HCT116 (cell line): ENCODE measurements around the gene OPRL1. TPM values are rescaled to one million over a fixed set of nuclear protein-coding genes. Genes with fewer than 3 reads are reported as not detected.

ENCODE experiments used
- ATAC-seq: fragments of 200-7000 bp; cut with Tn5 transposase; 2 replicates; pipeline ENCODE4 v1.9.1; 2020; ENCODE audit warnings: mild to moderate bottlenecking, moderate library complexity
- BruUV-seq: library from RNA; stranded (reverse); fragments of 400-500 nt; replicated peaks from 2 replicates; lab custom pipeline; 2021; lab: Mats Ljungman, UMichigan
- CTCF ChIA-PET: fragments of 300-600 bp; sonication (Branson Sonifier 250); formaldehyde crosslinking; loops from one replicate; lab custom pipeline; 2021; ENCODE audit warnings: antibody characterized with exemption; lab: Charles Lee
- POLR2A ChIA-PET: fragments of 300-600, 350-600 bp; sonication (Branson Sonifier 250); formaldehyde crosslinking; loops from one replicate; lab custom pipeline; 2021; ENCODE audit warnings: antibody characterized with exemption; lab: Charles Lee
- RAD21 ChIA-PET, 2 experiments: fragments of 300-600 bp; sonication (Branson Sonifier 250); formaldehyde crosslinking; loops; one replicate each; lab custom pipeline; 2023; ENCODE audit warnings: low total read pairs in 2 of 2; ENCODE audit not compliant: uncharacterized antibody in 2 of 2, unreplicated experiment in 2 of 2, low non-redundant PET in 1 of 2; lab: Charles Lee
- DNase-seq: peaks from one replicate; pipeline ENCODE4 v3.0.0-alpha.2; 2010; ENCODE audit warnings: low read depth, low spot score
- H2AFZ ChIP-seq: fragments of 200-600 bp; shearing (Covaris generic), sonication (generic); 2 replicates; pipeline ENCODE4 v1.6.1; 2017; ENCODE audit warnings: low read depth, mixed run types, mixed read lengths, antibody characterized with exemption, low read length; ENCODE audit not compliant: poor library complexity, severe bottlenecking
- H3K27ac ChIP-seq: 2 replicates; pipeline ENCODE4 v1.5.1; 2012; ENCODE audit warnings: low read depth, low read length
- H3K27me3 ChIP-seq: fragments of 200-600 bp; sonication (generic); 2 replicates; pipeline ENCODE4 v1.6.1; 2016; ENCODE audit warnings: mixed run types, low read length, mixed read lengths; ENCODE audit not compliant: insufficient read depth
- H3K36me3 ChIP-seq, 2 experiments: fragments of 200-500 bp in 1 of 2; fragments of 200-600 bp in 1 of 2; sonication (Bioruptor generic) in 1 of 2; sonication (generic) in 1 of 2; 2 replicates each; pipeline versions ENCODE4 v1.5.1 to v1.6.1; 2014 to 2016; ENCODE audit warnings: low read length in 2 of 2, inconsistent platforms in 1 of 2, mixed read lengths in 1 of 2, mixed run types in 1 of 2; ENCODE audit not compliant: insufficient read depth in 2 of 2, control insufficient read depth in 1 of 2
- H3K4me1 ChIP-seq, 2 experiments: fragments of 200-600 bp in 1 of 2; sonication (generic) in 1 of 2; 2 replicates each; pipeline versions ENCODE4 v1.5.1 to v1.6.1; 2012 to 2017; ENCODE audit warnings: low read length in 2 of 2, inconsistent platforms in 1 of 2, mild to moderate bottlenecking in 1 of 2, mixed read lengths in 1 of 2, mixed run types in 1 of 2, moderate library complexity in 1 of 2; ENCODE audit not compliant: insufficient read depth in 2 of 2, control insufficient read depth in 1 of 2
- H3K4me2 ChIP-seq: fragments of 200-600 bp; sonication (generic); 2 replicates; pipeline ENCODE4 v1.6.1; 2017; ENCODE audit warnings: mixed run types, low read length, mixed read lengths
- H3K4me3 ChIP-seq, 2 experiments: fragments of 200-600 bp in 1 of 2; sonication (generic) in 1 of 2; replicated peaks in 1 of 2; 2 replicates each; pipeline ENCODE4 v1.5.1; 2011 to 2016; ENCODE audit warnings: low read length in 2 of 2, control low read depth in 1 of 2, low read depth in 1 of 2, mild to moderate bottlenecking in 1 of 2, mixed read lengths in 1 of 2, mixed run types in 1 of 2
- H3K79me2 ChIP-seq: fragments of 200-600 bp; sonication (generic); 2 replicates; pipeline ENCODE4 v1.6.1; 2017; ENCODE audit warnings: mild to moderate bottlenecking, mixed run types, low read length, moderate library complexity, mixed read lengths; ENCODE audit not compliant: insufficient read depth
- H3K9ac ChIP-seq: fragments of 200-600 bp; sonication (generic); 2 replicates; pipeline ENCODE4 v1.6.1; 2016; ENCODE audit warnings: low read length, mixed read lengths
- H3K9me2 ChIP-seq: fragments of 200-600 bp; sonication (generic), shearing (Covaris generic); 2 replicates; pipeline ENCODE4 v1.6.1; 2017; ENCODE audit warnings: mixed run types, mild to moderate bottlenecking, moderate library complexity; ENCODE audit not compliant: insufficient read depth
- H3K9me3 ChIP-seq, 2 experiments: fragments of 200-500 bp in 1 of 2; fragments of 200-600 bp in 1 of 2; sonication (Bioruptor generic) in 1 of 2; sonication (generic) in 1 of 2; 2 replicates each; pipeline ENCODE4 v1.6.1; 2014 to 2017; ENCODE audit warnings: low read length in 2 of 2, mixed read lengths in 2 of 2, inconsistent platforms in 1 of 2, low read depth in 1 of 2, mild to moderate bottlenecking in 1 of 2, mixed run types in 1 of 2, moderate library complexity in 1 of 2; ENCODE audit not compliant: control insufficient read depth in 1 of 2, insufficient read depth in 1 of 2
- H4K20me1 ChIP-seq: fragments of 200-600 bp; sonication (generic), shearing (Covaris generic); 2 replicates; pipeline ENCODE4 v1.6.1; 2017; ENCODE audit warnings: mixed run types, mild to moderate bottlenecking, moderate library complexity; ENCODE audit not compliant: insufficient read depth
- CBX3 ChIP-seq: IDR thresholded peaks from 2 replicates; pipeline ENCODE4 v1.6.1; 2012; ENCODE audit warnings: low read depth
- CTCF ChIP-seq, 3 experiments: fragments of 200-600 bp in 1 of 3; sonication (generic) in 1 of 3; IDR thresholded peaks in 2 of 3; conservative IDR thresholded peaks in 1 of 3; 2 replicates each; pipeline ENCODE4 v1.5.1; 2012 to 2017; ENCODE audit warnings: low read depth in 2 of 3, low read length in 2 of 3, antibody characterized with exemption in 1 of 3, borderline replicate concordance in 1 of 3, control low read depth in 1 of 3, mild to moderate bottlenecking in 1 of 3, mixed read lengths in 1 of 3, mixed run types in 1 of 3, moderate library complexity in 1 of 3; ENCODE audit not compliant: insufficient read depth in 1 of 3
- EGR1 ChIP-seq: IDR thresholded peaks from 2 replicates; pipeline ENCODE4 v1.6.1; 2012; ENCODE audit warnings: low read depth
- EZH2phosphoT487 ChIP-seq: fragments of 200-600 bp; IDR thresholded peaks from 2 replicates; pipeline ENCODE4 v1.6.1; 2018; ENCODE audit warnings: antibody characterized with exemption, borderline replicate concordance
- FOSL1 ChIP-seq: IDR thresholded peaks from 2 replicates; pipeline ENCODE4 v1.6.1; 2012; ENCODE audit warnings: low read depth
- JUND ChIP-seq: IDR thresholded peaks from 2 replicates; pipeline ENCODE4 v1.6.1; 2012
- MAX ChIP-seq: IDR thresholded peaks from 2 replicates; pipeline ENCODE4 v1.6.1; 2012
- POLR2A ChIP-seq: IDR thresholded peaks from 2 replicates; pipeline ENCODE4 v1.7.0; 2011; ENCODE audit warnings: borderline replicate concordance; ENCODE audit not compliant: insufficient read depth, insufficient read length; ENCODE audit errors: extremely low read depth
- POLR2AphosphoS5 ChIP-seq: IDR thresholded peaks from 2 replicates; pipeline ENCODE4 v1.6.1; 2011; ENCODE audit warnings: mild to moderate bottlenecking, low read depth, low read length, moderate library complexity
- RAD21 ChIP-seq: IDR thresholded peaks from 2 replicates; pipeline ENCODE4 v1.6.1; 2012; ENCODE audit warnings: low read depth, mild to moderate bottlenecking
- SIN3A ChIP-seq: IDR thresholded peaks from 2 replicates; pipeline ENCODE4 v1.6.1; 2012; ENCODE audit warnings: low read depth
- SP1 ChIP-seq: IDR thresholded peaks from 2 replicates; pipeline ENCODE4 v1.6.1; 2012; ENCODE audit warnings: low read depth
- YY1 ChIP-seq: IDR thresholded peaks from 2 replicates; pipeline ENCODE4 v1.6.1; 2011; ENCODE audit warnings: low read length, low read depth, moderate library complexity, mild to moderate bottlenecking; ENCODE audit not compliant: insufficient replicate concordance; ENCODE audit errors: extremely low read depth
- ZBTB33 ChIP-seq: IDR thresholded peaks from 2 replicates; pipeline ENCODE4 v1.6.1; 2011; ENCODE audit warnings: mild to moderate bottlenecking, low read length, moderate library complexity; ENCODE audit not compliant: insufficient replicate concordance; ENCODE audit errors: extremely low read depth
- ZFX ChIP-seq: fragments of 450-650 bp; IDR thresholded peaks from 2 replicates; pipeline ENCODE4 v1.6.1; 2017
- intact Hi-C: fragments of 100-400 bp; cut with micrococcal nuclease; formaldehyde crosslinking; loops from 2 replicates; pipeline ENCODE4 v1.10.0; 2022
- total RNA-seq: library from RNA; stranded (reverse); gene quantifications from one replicate; pipeline ENCODE4 v1.2.1, GENCODE V29; 2021; ENCODE audit not compliant: unreplicated experiment

Gene OPRL1
- total RNA-seq, 1 experiment from 2014 or later, result 1.6 TPM

- DNase-seq (no peak), ATAC-seq (no peak)
- Histone ChIP-seq H3K9me2 (no peaks in the 10 kb centered on the region), H4K20me1 (no peaks in the 10 kb centered on the region), H3K4me3 (no peak overlapping the region), H3K27me3 (no peaks in the 10 kb centered on the region), H3K9me3 (no peaks in the 10 kb centered on the region), H3K27ac (no peak overlapping the region; the same call in 1 of the 2 replicates), H2AFZ (no peak overlapping the region), H3K9ac (no peak overlapping the region), H3K36me3 (no peaks in the 10 kb centered on the region), H3K79me2 (no peaks in the 10 kb centered on the region), H3K4me2 (no peak overlapping the region), H3K4me1 (peaks cover 38 to 44% of the 10 kb centered on the region in 2 experiments)
- CTCF ChIA-PET, result interaction anchor here (0.8 kb wide), 1 partner anchor 12 kb away, joined by 3 read pairs; the partner anchor contains the start of genes OPRL1 and RGS19
- no TSS peak for BruUV-seq
- TF ChIP-seq ZFX, result no peak
- TF ChIP-seq JUND, result no peak
- TF ChIP-seq SP1, result no peak
- no peak for TF ChIP-seq CTCF (IDR thresholded peaks at IDR 0.05 in 2 of 3, conservative IDR thresholded peaks at IDR 0.05 in 1 of 3; ENCODE audit: borderline replicate concordance in 1 of 3, insufficient read depth in 1 of 3, low read depth in 2 of 3, low read length in 2 of 3)
- no peak for TF ChIP-seq POLR2AphosphoS5
- no peak for TF ChIP-seq CBX3
- no peak for TF ChIP-seq ZBTB33
- no peak for TF ChIP-seq POLR2A
- TF ChIP-seq RAD21, result no peak
- TF ChIP-seq EGR1, result no peak
- TF ChIP-seq SIN3A, result no peak
- no peak for TF ChIP-seq EZH2phosphoT487
- no peak for TF ChIP-seq FOSL1
- no peak for TF ChIP-seq YY1
- no peak for TF ChIP-seq MAX
- RAD21 ChIA-PET, result no interaction called here
- POLR2A ChIA-PET, result no interaction called here
- intact Hi-C loops, result no loop called here
Measured at GRCh38 chr20:64067733-64068307, 12.1 kb upstream of the OPRL1 start.
